ENCODE data around the gene SGMS1. TPM values are rescaled to one million over a fixed set of nuclear protein-coding genes. Genes with fewer than 3 reads are reported as not detected.

SGMS1 gene
- total and polyA plus RNA-seq, 2 donors (not counting 3 experiments of a cell fraction or from before 2014, with no cell fraction given): 9.7 to 23.7 TPM

GRCh38 chr10:50557130-50557682, 66.5 kb downstream of the SGMS1 start:
- no peak overlapping the region for H3K4me3 ChIP-seq (replicated peaks in 1 of 3; ENCODE audit: insufficient read depth in 1 of 3, low read depth in 1 of 3, low read length in 3 of 3)
- no peak overlapping the region for H3K4me2 ChIP-seq (ENCODE audit: insufficient read depth, low read length)
- no peak overlapping the region for H3K9ac ChIP-seq (replicated peaks; ENCODE audit: extremely low read depth, insufficient read depth, low read length)
- CTCF ChIA-PET: interaction anchor here (0.9 to 1.8 kb wide), 5 partner anchors 20 to 189 kb away, joined by 3 to 7 read pairs (median 4); no protein-coding TSS in a partner anchor
- H2AFZ ChIP-seq (ENCODE audit: low read depth, low read length): no peak overlapping the region
- H3K9me1 ChIP-seq (replicated peaks; ENCODE audit: control insufficient read depth, extremely low read depth, insufficient read depth, low read length): no peaks in the 10 kb centered on the region
- no peaks in the 10 kb centered on the region for H3K27me3 ChIP-seq (ENCODE audit: control insufficient read depth in 2 of 2, insufficient read depth in 2 of 2, low read length in 2 of 2)
- no peaks in the 10 kb centered on the region for H3K79me2 ChIP-seq (ENCODE audit: control insufficient read depth, insufficient read depth, low read length)
- no peak for FAIRE-seq
- H3K27ac ChIP-seq (ENCODE audit: insufficient read depth, low read depth, low read length): no peak overlapping the region
- POLR2A ChIA-PET: interaction anchor here (0.7 kb wide), 1 partner anchor 68 kb away, joined by 3 read pairs; no protein-coding TSS in a partner anchor
- peaks cover 2% of the 10 kb centered on the region for H4K20me1 ChIP-seq (replicated peaks; ENCODE audit: control insufficient read depth, extremely low read depth, insufficient read depth, low read length)
- no peak for TF ChIP-seq POLR2A (IDR thresholded peaks at IDR 0.05; ENCODE audit: low read depth, low read length)
- TF ChIP-seq FOS (IDR thresholded peaks at IDR 0.05; ENCODE audit: borderline replicate concordance, insufficient read depth, low read length): no peak
- no peak for TF ChIP-seq MAX (IDR thresholded peaks at IDR 0.05; ENCODE audit: insufficient read depth, insufficient read length)
- TF ChIP-seq MYC (IDR thresholded peaks at IDR 0.05; ENCODE audit: low read depth, low read length): no peak
- TF ChIP-seq CTCF (IDR thresholded peaks at IDR 0.05; ENCODE audit: extremely low read depth in 1 of 2, insufficient read depth in 1 of 2, low read depth in 1 of 2, low read length in 2 of 2): no peak
- no peak for TF ChIP-seq JUN (IDR thresholded peaks at IDR 0.05; ENCODE audit: borderline replicate concordance, insufficient read depth, insufficient read length, low read depth)
- no peak for TF ChIP-seq GATA2 (IDR thresholded peaks at IDR 0.05; ENCODE audit: insufficient read depth, insufficient read length, low read depth, low read length)
- TF ChIP-seq EZH2 (IDR thresholded peaks at IDR 0.05; ENCODE audit: borderline replicate concordance, low read depth, low read length, severe bottlenecking): no peak
- intact Hi-C loops (cut with micrococcal nuclease) (no loop called here), dilution Hi-C loops (cut with MboI; ENCODE audit: extremely low pct_ligation_motif_present, low sequenced_read_pairs) (no loop called here)
- H3K9me3 ChIP-seq (replicated peaks; ENCODE audit: control insufficient read depth, insufficient read depth, low read length): no peaks in the 10 kb centered on the region
- no peaks in the 10 kb centered on the region for H3K4me1 ChIP-seq (ENCODE audit: control insufficient read depth, extremely low read depth, insufficient read depth, low read length)
- H3K36me3 ChIP-seq (ENCODE audit: control insufficient read depth in 2 of 2, extremely low read depth in 1 of 2, insufficient read depth in 2 of 2, low read length in 2 of 2): no peaks in the 10 kb centered on the region
- no peak for DNase-seq (ENCODE audit: low read depth, low spot score)
- BruUV-seq (replicated peaks): no TSS peak

Data from endothelial cell of umbilical vein (primary cell).